A549 (cell line): Measurements from ENCODE around the gene NFIX. TPM values are rescaled to one million over a fixed set of nuclear protein-coding genes. Genes with fewer than 3 reads are reported as not detected.
A peak's percentile ranks its signal among the peaks of the same experiment; 100 is the strongest.

Experiments
- ATAC-seq, 2 experiments: fragments of 200-7000 bp in 1 of 2; fragments of >200 bp in 1 of 2; cut with Nextera tagmentation in 1 of 2; cut with Tn5 transposase in 1 of 2; 3 replicates each; pipeline versions ENCODE4 v1.8.0 to v1.9.1; 2018 to 2020; ENCODE audit warnings: mild to moderate bottlenecking in 1 of 2, moderate library complexity in 1 of 2
- CTCF ChIA-PET: fragments of 300-600 bp; sonication (Branson Sonifier 250); formaldehyde crosslinking; extraction: SDS; loops from one replicate; lab custom pipeline; 2021; ENCODE audit warnings: antibody characterized with exemption, inconsistent platforms; lab: Yijun Ruan, JAX
- POLR2A ChIA-PET: fragments of 350-600 bp; formaldehyde crosslinking; extraction: SDS; loops from one replicate; lab custom pipeline; 2021; ENCODE audit warnings: antibody characterized with exemption, inconsistent platforms; lab: Yijun Ruan, JAX
- DNase-seq, 2 experiments: peaks; one replicate each; pipeline versions ENCODE4 v3.0.0 to v3.0.0-alpha.2; 2011 to 2016; ENCODE audit warnings: low read depth in 1 of 2, low spot score in 1 of 2
- FAIRE-seq: peaks from 2 replicates; lab custom pipeline; 2011; peaks lifted over from hg19 to GRCh38; lab: Jason Lieb, UNC
- H3K27ac ChIP-seq, 2 experiments: fragments of >200 bp; sonication (Bioruptor Twin); formaldehyde crosslinking; 3 replicates each; pipeline ENCODE4 v1.5.1; 2016 to 2017
- H3K4me1 ChIP-seq: fragments of >200 bp; sonication (Bioruptor Twin); formaldehyde crosslinking; 3 replicates; pipeline ENCODE4 v1.6.1; 2016
- H3K4me2 ChIP-seq: fragments of >200 bp; sonication (Bioruptor Twin); formaldehyde crosslinking; 3 replicates; pipeline ENCODE4 v1.6.1; 2016
- H3K4me3 ChIP-seq: fragments of >200 bp; sonication (Bioruptor Twin); formaldehyde crosslinking; 3 replicates; pipeline ENCODE4 v1.5.1; 2016
- H3K9me3 ChIP-seq: fragments of >200 bp; sonication (Bioruptor Twin); formaldehyde crosslinking; 3 replicates; pipeline ENCODE4 v1.6.1; 2016
- CBX8 ChIP-seq: fragments of 200-600 bp; sonication (generic); IDR thresholded peaks from 2 replicates; pipeline ENCODE4 v1.6.1; 2016
- CEBPB ChIP-seq, 2 experiments: fragments of >200 bp in 1 of 2; sonication (Bioruptor Twin) in 1 of 2; formaldehyde crosslinking in 1 of 2; IDR thresholded peaks; 2 replicates each; pipeline ENCODE4 v1.6.1; 2012 to 2016
- HOXB5 ChIP-seq: fragments of 250-450 bp; sonication (Bioruptor Pico); IDR thresholded peaks from 2 replicates; pipeline ENCODE4 v1.5.0; 2020; ENCODE audit warnings: mild to moderate bottlenecking, moderate library complexity
- JUN ChIP-seq, 2 experiments: fragments of >200 bp; sonication (Bioruptor Twin); formaldehyde crosslinking; IDR thresholded peaks; 2 replicates in 1 of 2; 3 replicates in 1 of 2; pipeline ENCODE4 v1.6.1; 2016 to 2017
- JUNB ChIP-seq: fragments of >200 bp; sonication (Bioruptor Twin); formaldehyde crosslinking; IDR thresholded peaks from 2 replicates; pipeline ENCODE4 v1.6.1; 2016
- KDM1A ChIP-seq: fragments of 200-600 bp; sonication (generic); IDR thresholded peaks from 2 replicates; pipeline ENCODE4 v1.6.1; 2016; ENCODE audit warnings: low read depth, mild to moderate bottlenecking
- MAZ ChIP-seq: fragments of 150-350 bp; IDR thresholded peaks from 2 replicates; pipeline ENCODE4 v1.6.1; 2014; ENCODE audit warnings: antibody characterized with exemption, low read depth, low read length, borderline replicate concordance
- MYC ChIP-seq: IDR thresholded peaks from 2 replicates; pipeline ENCODE4 v1.6.1; 2012; ENCODE audit warnings: mild to moderate bottlenecking, inconsistent platforms, low read length, improper control_type of control experiment, borderline replicate concordance
- NFE2L2 ChIP-seq: fragments of 150-350 bp; conservative IDR thresholded peaks from 2 replicates; pipeline ENCODE4 v1.6.1; 2014; ENCODE audit warnings: low read length
- RAD21 ChIP-seq, 2 experiments: fragments of >200 bp in 1 of 2; sonication (Bioruptor Twin) in 1 of 2; formaldehyde crosslinking in 1 of 2; IDR thresholded peaks in 1 of 2; conservative IDR thresholded peaks in 1 of 2; 2 replicates in 1 of 2; 3 replicates in 1 of 2; pipeline ENCODE4 v1.6.1; 2012 to 2018; ENCODE audit warnings: inconsistent platforms in 1 of 2
- SMC3 ChIP-seq: fragments of >200 bp; sonication (Bioruptor Twin); formaldehyde crosslinking; IDR thresholded peaks from 3 replicates; pipeline ENCODE4 v1.6.1; 2018; ENCODE audit warnings: inconsistent platforms
- SREBF2 ChIP-seq: fragments of 450-650 bp; IDR thresholded peaks from 2 replicates; pipeline ENCODE4 v1.6.1; 2014; ENCODE audit warnings: mild to moderate bottlenecking, moderate library complexity
- TP53 ChIP-seq: fragments of 250-450 bp; sonication (Bioruptor Pico); IDR thresholded peaks from 2 replicates; pipeline ENCODE4 v1.5.0; 2021; ENCODE audit warnings: mild to moderate bottlenecking, moderate library complexity
- ZFP36 ChIP-seq: fragments of 450-650 bp; IDR thresholded peaks from 2 replicates; pipeline ENCODE4 v1.6.1; 2014; ENCODE audit warnings: borderline replicate concordance; ENCODE audit not compliant: partially characterized antibody
- ZNF302 ChIP-seq: fragments of 250-450 bp; sonication (Bioruptor Pico); IDR thresholded peaks from 2 replicates; pipeline ENCODE4 v1.9.0; 2021; ENCODE audit warnings: inconsistent platforms, mild to moderate bottlenecking, moderate library complexity
- WGBS: methylation state at CpG from one replicate; pipeline ENCODE4 v1.1.6; 2017; ENCODE audit errors: missing lambda C conversion rate; 5-methylcytosine and 5-hydroxymethylcytosine counted together
- polyA plus RNA-seq, 4 experiments: library from polyadenylated mRNA; depleted of rRNA in 3 of 4; stranded (reverse); fragments of >200 nt; fragmentation: RNase III in 1 of 4; extraction: RNeasy Plus Mini Kit Qiagen cat#74134 plus additional on column Dnase treatment in 1 of 4; gene quantifications; 2 replicates in 3 of 4; 3 replicates in 1 of 4; pipeline ENCODE4 v1.2.3, GENCODE V29; 2011 to 2017
- TF ChIP-seq, protein P1 (sequence below): IDR thresholded peaks from 2 replicates; pipeline ENCODE4 v1.6.1; 2012
- TF ChIP-seq, protein P2 (sequence below): fragments of >200 bp; sonication (Bioruptor Twin); formaldehyde crosslinking; IDR thresholded peaks from 3 replicates; pipeline ENCODE4 v1.5.1; 2016
- TF ChIP-seq, protein P3 (sequence below): fragments of 250-450 bp; sonication (Bioruptor Pico); IDR thresholded peaks from 2 replicates; pipeline ENCODE4 v1.5.0; 2020; ENCODE audit warnings: low read depth, mild to moderate bottlenecking, moderate library complexity
- TF ChIP-seq, protein P4 (sequence below): fragments of 250-450 bp; sonication (Bioruptor Pico); IDR thresholded peaks from 2 replicates; pipeline ENCODE4 v1.5.0; 2021; ENCODE audit warnings: mild to moderate bottlenecking, moderate library complexity, borderline replicate concordance
- TF ChIP-seq, protein P5 (sequence below): fragments of 150-350 bp; IDR thresholded peaks from 2 replicates; pipeline ENCODE4 v1.6.1; 2014; ENCODE audit warnings: low read depth, mild to moderate bottlenecking, low read length
- TF ChIP-seq, protein P6 (sequence below): fragments of 450-650 bp; IDR thresholded peaks from 2 replicates; pipeline ENCODE4 v1.6.1; 2014; ENCODE audit warnings: antibody characterized with exemption

The NFIX gene
- polyA plus RNA-seq, 2 of the 4 experiments (the other 2 are of a cell fraction): 0.52 to 3.0 TPM

DNA sequence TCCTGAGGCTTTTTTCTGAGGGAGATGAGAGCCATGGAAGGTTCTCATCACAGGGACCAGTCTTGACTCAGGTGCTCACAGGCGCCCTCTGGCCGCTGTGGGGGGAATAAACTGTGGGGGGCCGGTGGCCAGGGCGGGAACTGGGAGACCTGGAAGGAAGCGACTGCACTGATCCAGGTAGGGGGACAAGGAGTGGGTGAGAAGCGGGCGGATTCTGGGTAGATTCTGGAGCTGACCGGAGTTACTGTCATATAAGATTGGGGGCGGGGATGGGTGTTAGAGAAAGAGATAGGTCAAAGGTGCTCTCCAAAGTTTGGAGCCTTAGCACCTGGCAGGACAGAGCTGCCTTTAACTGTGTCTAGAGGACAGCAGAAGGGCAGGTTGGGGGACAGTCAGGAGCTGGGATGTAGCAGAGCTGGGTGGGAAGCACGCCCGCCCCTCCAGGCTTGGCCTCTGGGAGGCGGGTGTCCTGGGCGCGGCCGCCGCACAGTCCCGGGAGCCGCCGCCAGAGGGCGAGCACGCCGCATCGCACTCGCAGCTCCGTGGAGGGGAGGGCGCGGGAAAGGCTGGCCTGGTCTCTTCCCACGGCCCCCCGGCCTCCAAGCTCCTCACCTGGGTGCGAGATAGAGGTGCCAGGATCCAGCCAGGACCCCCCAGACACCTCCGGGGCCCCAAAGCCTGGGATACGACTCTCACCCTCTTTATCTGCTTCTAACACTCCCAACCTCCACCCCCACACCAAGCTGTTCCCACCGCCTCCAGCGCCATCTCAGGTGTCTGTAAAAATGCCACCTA lies 30.1 kb upstream of the NFIX start:
- FAIRE-seq: no peak
- peak; percentile 97 to 98 for ATAC-seq
- Histone ChIP-seq H3K4me1 (peaks cover 11% of the 10 kb centered on the region; the same call in 1 of the 3 replicates), H3K4me2 (peak overlapping the region; percentile 99), H3K9me3 (no peaks in the 10 kb centered on the region)
- peak; percentile 53 to 76 for DNase-seq
- TF ChIP-seq JUN (IDR thresholded peaks at IDR 0.05) (0 out of 5 replicates have a peak, but pooled peaks of 1 of the 2 experiments have one; percentile 23), MYC (peak; percentile 35; the same call in 1 of the 2 replicates), MAZ (peak; percentile 58; the same call in 1 of the 2 replicates), CEBPB (IDR thresholded peaks at IDR 0.05) (no peak), RAD21 (conservative IDR thresholded peaks at IDR 0.05 in 1 of 2, IDR thresholded peaks at IDR 0.05 in 1 of 2) (peak; percentile 53 to 63), HOXB5 (CRISPR knock-in tag) (no peak), ZNF302 (CRISPR knock-in tag) (no peak), ZFP36 (peak; percentile 75), SMC3 (peak; percentile 57)
- TF ChIP-seq, protein P1, sequence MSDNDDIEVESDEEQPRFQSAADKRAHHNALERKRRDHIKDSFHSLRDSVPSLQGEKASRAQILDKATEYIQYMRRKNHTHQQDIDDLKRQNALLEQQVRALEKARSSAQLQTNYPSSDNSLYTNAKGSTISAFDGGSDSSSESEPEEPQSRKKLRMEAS: peak; percentile 52; the same call in 1 of the 2 replicates
- TF ChIP-seq, protein P2, sequence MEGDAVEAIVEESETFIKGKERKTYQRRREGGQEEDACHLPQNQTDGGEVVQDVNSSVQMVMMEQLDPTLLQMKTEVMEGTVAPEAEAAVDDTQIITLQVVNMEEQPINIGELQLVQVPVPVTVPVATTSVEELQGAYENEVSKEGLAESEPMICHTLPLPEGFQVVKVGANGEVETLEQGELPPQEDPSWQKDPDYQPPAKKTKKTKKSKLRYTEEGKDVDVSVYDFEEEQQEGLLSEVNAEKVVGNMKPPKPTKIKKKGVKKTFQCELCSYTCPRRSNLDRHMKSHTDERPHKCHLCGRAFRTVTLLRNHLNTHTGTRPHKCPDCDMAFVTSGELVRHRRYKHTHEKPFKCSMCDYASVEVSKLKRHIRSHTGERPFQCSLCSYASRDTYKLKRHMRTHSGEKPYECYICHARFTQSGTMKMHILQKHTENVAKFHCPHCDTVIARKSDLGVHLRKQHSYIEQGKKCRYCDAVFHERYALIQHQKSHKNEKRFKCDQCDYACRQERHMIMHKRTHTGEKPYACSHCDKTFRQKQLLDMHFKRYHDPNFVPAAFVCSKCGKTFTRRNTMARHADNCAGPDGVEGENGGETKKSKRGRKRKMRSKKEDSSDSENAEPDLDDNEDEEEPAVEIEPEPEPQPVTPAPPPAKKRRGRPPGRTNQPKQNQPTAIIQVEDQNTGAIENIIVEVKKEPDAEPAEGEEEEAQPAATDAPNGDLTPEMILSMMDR: peak; percentile 67
- TF ChIP-seq, all 56 proteins: peak for 8
- 2% methylated on average over 18 of the region's 34 CpGs for WGBS
- POLR2A ChIA-PET: interaction anchor here (0.7 to 0.9 kb wide), 2 partner anchors 13 to 80 kb away, joined by 3 read pairs; no protein-coding TSS in a partner anchor
- peak overlapping the region; percentile 53 for H3K4me3 ChIP-seq
- H3K27ac ChIP-seq: peak overlapping the region; percentile 91
- CTCF ChIA-PET: interaction anchor here (0.8 to 6.9 kb wide), 52 partner anchors 11 to 830 kb away, joined by 3 to 114 read pairs (median 5); partner anchors contain the start of genes FARSA, GCDH, IER2 and RAD23A

DNA sequence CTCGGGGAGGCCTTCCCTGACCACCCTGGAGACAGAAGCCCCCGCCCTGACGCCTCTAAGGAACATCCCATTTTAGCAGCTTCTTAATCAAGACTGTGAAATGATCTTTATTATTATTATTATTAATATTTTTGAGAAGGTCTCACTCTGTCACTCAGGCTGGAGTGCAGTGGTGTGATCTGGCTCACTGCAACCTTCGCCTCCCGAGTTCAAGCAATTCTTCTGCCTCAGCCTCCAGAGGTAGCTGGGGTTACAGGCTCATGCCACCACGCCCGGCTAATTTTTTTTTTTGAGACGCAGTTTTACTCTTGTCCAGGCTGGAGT lies 29.5 kb upstream of the NFIX start:
- H3K4me3 ChIP-seq: peak overlapping the region; percentile 53; the same call in 1 of the 3 replicates
- ChIA-PET POLR2A (interaction anchor here (0.7 kb wide), 1 partner anchor 12 kb away, joined by 3 read pairs; no protein-coding TSS in a partner anchor), CTCF (interaction anchor here (0.8 to 6.9 kb wide), 47 partner anchors 11 to 624 kb away, joined by 3 to 114 read pairs (median 6); partner anchors contain the start of genes FARSA, GCDH, IER2 and RAD23A)
- peak overlapping the region; percentile 91 for H3K27ac ChIP-seq
- H3K4me2 ChIP-seq: peak overlapping the region; percentile 99
- DNase-seq: no peak
- H3K9me3 ChIP-seq: no peaks in the 10 kb centered on the region
- H3K4me1 ChIP-seq: peaks cover 11% of the 10 kb centered on the region; the same call in 1 of the 3 replicates
- no peak for FAIRE-seq
- WGBS: 55% methylated on average over 8 of the region's 8 CpGs
- no peak for ATAC-seq
- TF ChIP-seq SREBF2 (no peak), CBX8 (no peak), JUNB (no peak), SMC3 (no peak), TP53 (no peak), KDM1A (no peak), NFE2L2 (no peak)
- TF ChIP-seq, protein P3, sequence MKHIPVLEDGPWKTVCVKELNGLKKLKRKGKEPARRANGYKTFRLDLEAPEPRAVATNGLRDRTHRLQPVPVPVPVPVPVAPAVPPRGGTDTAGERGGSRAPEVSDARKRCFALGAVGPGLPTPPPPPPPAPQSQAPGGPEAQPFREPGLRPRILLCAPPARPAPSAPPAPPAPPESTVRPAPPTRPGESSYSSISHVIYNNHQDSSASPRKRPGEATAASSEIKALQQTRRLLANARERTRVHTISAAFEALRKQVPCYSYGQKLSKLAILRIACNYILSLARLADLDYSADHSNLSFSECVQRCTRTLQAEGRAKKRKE (CRISPR knock-in tag): no peak
- TF ChIP-seq, protein P4, sequence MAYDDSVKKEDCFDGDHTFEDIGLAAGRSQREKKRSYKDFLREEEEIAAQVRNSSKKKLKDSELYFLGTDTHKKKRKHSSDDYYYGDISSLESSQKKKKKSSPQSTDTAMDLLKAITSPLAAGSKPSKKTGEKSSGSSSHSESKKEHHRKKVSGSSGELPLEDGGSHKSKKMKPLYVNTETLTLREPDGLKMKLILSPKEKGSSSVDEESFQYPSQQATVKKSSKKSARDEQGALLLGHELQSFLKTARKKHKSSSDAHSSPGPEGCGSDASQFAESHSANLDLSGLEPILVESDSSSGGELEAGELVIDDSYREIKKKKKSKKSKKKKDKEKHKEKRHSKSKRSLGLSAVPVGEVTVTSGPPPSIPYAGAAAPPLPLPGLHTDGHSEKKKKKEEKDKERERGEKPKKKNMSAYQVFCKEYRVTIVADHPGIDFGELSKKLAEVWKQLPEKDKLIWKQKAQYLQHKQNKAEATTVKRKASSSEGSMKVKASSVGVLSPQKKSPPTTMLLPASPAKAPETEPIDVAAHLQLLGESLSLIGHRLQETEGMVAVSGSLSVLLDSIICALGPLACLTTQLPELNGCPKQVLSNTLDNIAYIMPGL (CRISPR knock-in tag): no peak
- TF ChIP-seq, protein P5, sequence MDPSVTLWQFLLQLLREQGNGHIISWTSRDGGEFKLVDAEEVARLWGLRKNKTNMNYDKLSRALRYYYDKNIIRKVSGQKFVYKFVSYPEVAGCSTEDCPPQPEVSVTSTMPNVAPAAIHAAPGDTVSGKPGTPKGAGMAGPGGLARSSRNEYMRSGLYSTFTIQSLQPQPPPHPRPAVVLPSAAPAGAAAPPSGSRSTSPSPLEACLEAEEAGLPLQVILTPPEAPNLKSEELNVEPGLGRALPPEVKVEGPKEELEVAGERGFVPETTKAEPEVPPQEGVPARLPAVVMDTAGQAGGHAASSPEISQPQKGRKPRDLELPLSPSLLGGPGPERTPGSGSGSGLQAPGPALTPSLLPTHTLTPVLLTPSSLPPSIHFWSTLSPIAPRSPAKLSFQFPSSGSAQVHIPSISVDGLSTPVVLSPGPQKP: no peak
- TF ChIP-seq, protein P6, sequence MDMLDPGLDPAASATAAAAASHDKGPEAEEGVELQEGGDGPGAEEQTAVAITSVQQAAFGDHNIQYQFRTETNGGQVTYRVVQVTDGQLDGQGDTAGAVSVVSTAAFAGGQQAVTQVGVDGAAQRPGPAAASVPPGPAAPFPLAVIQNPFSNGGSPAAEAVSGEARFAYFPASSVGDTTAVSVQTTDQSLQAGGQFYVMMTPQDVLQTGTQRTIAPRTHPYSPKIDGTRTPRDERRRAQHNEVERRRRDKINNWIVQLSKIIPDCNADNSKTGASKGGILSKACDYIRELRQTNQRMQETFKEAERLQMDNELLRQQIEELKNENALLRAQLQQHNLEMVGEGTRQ: no peak
